Panc1 (cell line): Measurements from ENCODE around the gene SMIM13. TPM values are rescaled to one million over a fixed set of nuclear protein-coding genes. Genes with fewer than 3 reads are reported as not detected.

Source experiments
- ATAC-seq: fragments of 200-7000 bp; cut with Tn5 transposase; 2 replicates; pipeline ENCODE4 v1.9.1; 2020; ENCODE audit warnings: mild to moderate bottlenecking, moderate library complexity
- BruUV-seq: library from RNA; stranded (reverse); fragments of 400-500 nt; replicated peaks from 2 replicates; lab custom pipeline; 2021; lab: Mats Ljungman, UMichigan
- CTCF ChIA-PET: fragments of 300-600 bp; sonication (Branson Sonifier 250); formaldehyde crosslinking; loops from one replicate; lab custom pipeline; 2022; ENCODE audit warnings: antibody characterized with exemption; lab: Charles Lee
- POLR2A ChIA-PET: fragments of 300-600 bp; sonication (Branson Sonifier 250); formaldehyde crosslinking; loops from one replicate; lab custom pipeline; 2022; ENCODE audit warnings: antibody characterized with exemption; lab: Charles Lee
- DNase-seq: peaks from one replicate; pipeline ENCODE4 v3.0.0-alpha.2; 2010; ENCODE audit warnings: low read depth, low spot score
- H3K27ac ChIP-seq: 2 replicates; pipeline ENCODE4 v1.5.1; 2011; ENCODE audit warnings: mild to moderate bottlenecking, low read length, inconsistent platforms
- H3K27me3 ChIP-seq: fragments of 200-500 bp; sonication (Bioruptor generic); 2 replicates; pipeline ENCODE4 v1.6.0; 2014; ENCODE audit warnings: low read length, inconsistent platforms; ENCODE audit not compliant: control insufficient read depth, insufficient read depth
- H3K36me3 ChIP-seq: fragments of 200-500 bp; sonication (Bioruptor generic); 2 replicates; pipeline ENCODE4 v1.5.1; 2014; ENCODE audit warnings: inconsistent platforms, mild to moderate bottlenecking, low read length, moderate library complexity; ENCODE audit not compliant: control insufficient read depth, insufficient read depth
- H3K4me1 ChIP-seq: 2 replicates; pipeline ENCODE4 v1.5.1; 2011; ENCODE audit warnings: inconsistent platforms, mild to moderate bottlenecking, low read length, moderate library complexity; ENCODE audit not compliant: control insufficient read depth, insufficient read depth
- H3K4me3 ChIP-seq, 2 experiments: 2 replicates each; pipeline ENCODE4 v1.5.1; 2011 to 2012; ENCODE audit warnings: low read depth in 2 of 2, low read length in 2 of 2, mild to moderate bottlenecking in 2 of 2, inconsistent platforms in 1 of 2, moderate library complexity in 1 of 2
- H3K9me3 ChIP-seq: fragments of 200-500 bp; sonication (Bioruptor generic); 2 replicates; pipeline ENCODE4 v1.5.1; 2014; ENCODE audit warnings: low read depth, mild to moderate bottlenecking, inconsistent platforms, low read length, moderate library complexity; ENCODE audit not compliant: control insufficient read depth, insufficient read depth
- POLR2AphosphoS5 ChIP-seq: IDR thresholded peaks from 2 replicates; pipeline ENCODE4 v1.6.1; 2012; ENCODE audit warnings: mild to moderate bottlenecking, low read depth, low read length, moderate library complexity
- SIN3A ChIP-seq: IDR thresholded peaks from 2 replicates; pipeline ENCODE4 v1.6.1; 2012; ENCODE audit warnings: low read depth, mild to moderate bottlenecking, low read length, moderate library complexity, borderline replicate concordance; ENCODE audit not compliant: insufficient read depth
- TCF7L2 ChIP-seq: IDR thresholded peaks from 2 replicates; pipeline ENCODE4 v1.6.1; 2011; ENCODE audit warnings: mild to moderate bottlenecking, low read depth, low read length, inconsistent platforms
- in situ Hi-C: cut with HindIII; loops from 2 replicates; pipeline ENCODE4 v1.10.0; 2016; ENCODE audit warnings: low sequenced_read_pairs, low pct_unique_long_range_greater_than_20kb
- intact Hi-C: fragments of 100-400 bp; cut with micrococcal nuclease; formaldehyde crosslinking; loops from one replicate; pipeline ENCODE4 v1.10.0; 2022; ENCODE audit not compliant: unreplicated experiment
- total RNA-seq: library from RNA; stranded (reverse); gene quantifications from one replicate; pipeline ENCODE4 v1.2.1, GENCODE V29; 2021; ENCODE audit not compliant: unreplicated experiment
- TF ChIP-seq, protein P1 (sequence below): fragments of 450-650 bp; IDR thresholded peaks from 2 replicates; pipeline ENCODE4 v1.5.1; 2017; ENCODE audit warnings: mild to moderate bottlenecking
- TF ChIP-seq, protein P2 (sequence below), 2 experiments: IDR thresholded peaks; 2 replicates each; pipeline ENCODE4 v1.6.1; 2011 to 2012; ENCODE audit warnings: low read depth in 2 of 2, control low read depth in 1 of 2, low read length in 1 of 2, mild to moderate bottlenecking in 1 of 2, moderate library complexity in 1 of 2; ENCODE audit not compliant: insufficient read depth in 1 of 2

The SMIM13 gene
- total RNA-seq, 1 experiment from 2014 or later, result 17.6 TPM

DNA sequence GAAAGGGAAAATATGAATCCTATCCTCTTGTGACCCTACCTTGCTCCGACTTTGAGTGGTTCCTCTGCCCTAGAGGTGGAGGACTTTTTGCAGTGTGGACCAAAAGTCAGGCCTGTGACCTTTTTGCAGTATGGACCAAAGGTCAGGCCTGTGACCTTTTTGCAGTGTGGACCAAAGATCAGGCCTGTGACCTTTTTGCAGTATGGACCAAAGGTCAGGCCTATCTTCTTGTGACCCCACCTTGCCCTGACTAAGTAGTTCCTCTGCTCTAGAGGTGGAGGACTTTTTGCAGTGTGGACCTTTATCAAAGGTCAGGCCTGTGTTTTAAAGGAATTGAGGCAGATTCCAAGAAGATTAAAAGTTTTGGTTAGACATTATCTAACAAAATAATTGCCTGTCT lies 28.7 kb downstream of the SMIM13 start:
- ATAC-seq, result no peak
- POLR2A ChIA-PET, result no interaction called here
- BruUV-seq, result no TSS peak
- intact Hi-C loops, result no loop called here
- no peaks in the 10 kb centered on the region for H3K36me3 ChIP-seq
- in situ Hi-C loops, result no loop called here
- H3K9me3 ChIP-seq, result no peaks in the 10 kb centered on the region
- no peak overlapping the region for H3K27ac ChIP-seq
- no peak overlapping the region for H3K4me3 ChIP-seq
- DNase-seq, result no peak
- TF ChIP-seq, protein P1, sequence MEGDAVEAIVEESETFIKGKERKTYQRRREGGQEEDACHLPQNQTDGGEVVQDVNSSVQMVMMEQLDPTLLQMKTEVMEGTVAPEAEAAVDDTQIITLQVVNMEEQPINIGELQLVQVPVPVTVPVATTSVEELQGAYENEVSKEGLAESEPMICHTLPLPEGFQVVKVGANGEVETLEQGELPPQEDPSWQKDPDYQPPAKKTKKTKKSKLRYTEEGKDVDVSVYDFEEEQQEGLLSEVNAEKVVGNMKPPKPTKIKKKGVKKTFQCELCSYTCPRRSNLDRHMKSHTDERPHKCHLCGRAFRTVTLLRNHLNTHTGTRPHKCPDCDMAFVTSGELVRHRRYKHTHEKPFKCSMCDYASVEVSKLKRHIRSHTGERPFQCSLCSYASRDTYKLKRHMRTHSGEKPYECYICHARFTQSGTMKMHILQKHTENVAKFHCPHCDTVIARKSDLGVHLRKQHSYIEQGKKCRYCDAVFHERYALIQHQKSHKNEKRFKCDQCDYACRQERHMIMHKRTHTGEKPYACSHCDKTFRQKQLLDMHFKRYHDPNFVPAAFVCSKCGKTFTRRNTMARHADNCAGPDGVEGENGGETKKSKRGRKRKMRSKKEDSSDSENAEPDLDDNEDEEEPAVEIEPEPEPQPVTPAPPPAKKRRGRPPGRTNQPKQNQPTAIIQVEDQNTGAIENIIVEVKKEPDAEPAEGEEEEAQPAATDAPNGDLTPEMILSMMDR, result no peak
- TF ChIP-seq POLR2AphosphoS5 (no peak), SIN3A (no peak), TCF7L2 (no peak)
- TF ChIP-seq, protein P2, sequence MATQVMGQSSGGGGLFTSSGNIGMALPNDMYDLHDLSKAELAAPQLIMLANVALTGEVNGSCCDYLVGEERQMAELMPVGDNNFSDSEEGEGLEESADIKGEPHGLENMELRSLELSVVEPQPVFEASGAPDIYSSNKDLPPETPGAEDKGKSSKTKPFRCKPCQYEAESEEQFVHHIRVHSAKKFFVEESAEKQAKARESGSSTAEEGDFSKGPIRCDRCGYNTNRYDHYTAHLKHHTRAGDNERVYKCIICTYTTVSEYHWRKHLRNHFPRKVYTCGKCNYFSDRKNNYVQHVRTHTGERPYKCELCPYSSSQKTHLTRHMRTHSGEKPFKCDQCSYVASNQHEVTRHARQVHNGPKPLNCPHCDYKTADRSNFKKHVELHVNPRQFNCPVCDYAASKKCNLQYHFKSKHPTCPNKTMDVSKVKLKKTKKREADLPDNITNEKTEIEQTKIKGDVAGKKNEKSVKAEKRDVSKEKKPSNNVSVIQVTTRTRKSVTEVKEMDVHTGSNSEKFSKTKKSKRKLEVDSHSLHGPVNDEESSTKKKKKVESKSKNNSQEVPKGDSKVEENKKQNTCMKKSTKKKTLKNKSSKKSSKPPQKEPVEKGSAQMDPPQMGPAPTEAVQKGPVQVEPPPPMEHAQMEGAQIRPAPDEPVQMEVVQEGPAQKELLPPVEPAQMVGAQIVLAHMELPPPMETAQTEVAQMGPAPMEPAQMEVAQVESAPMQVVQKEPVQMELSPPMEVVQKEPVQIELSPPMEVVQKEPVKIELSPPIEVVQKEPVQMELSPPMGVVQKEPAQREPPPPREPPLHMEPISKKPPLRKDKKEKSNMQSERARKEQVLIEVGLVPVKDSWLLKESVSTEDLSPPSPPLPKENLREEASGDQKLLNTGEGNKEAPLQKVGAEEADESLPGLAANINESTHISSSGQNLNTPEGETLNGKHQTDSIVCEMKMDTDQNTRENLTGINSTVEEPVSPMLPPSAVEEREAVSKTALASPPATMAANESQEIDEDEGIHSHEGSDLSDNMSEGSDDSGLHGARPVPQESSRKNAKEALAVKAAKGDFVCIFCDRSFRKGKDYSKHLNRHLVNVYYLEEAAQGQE (IDR thresholded peaks at IDR 0.05; ENCODE audit: insufficient read depth in 1 of 2, low read depth in 2 of 2, low read length in 1 of 2), result no peak
- H3K4me1 ChIP-seq, result peaks cover 10% of the 10 kb centered on the region
- CTCF ChIA-PET, result no interaction called here
- H3K27me3 ChIP-seq, result no peaks in the 10 kb centered on the region

DNA sequence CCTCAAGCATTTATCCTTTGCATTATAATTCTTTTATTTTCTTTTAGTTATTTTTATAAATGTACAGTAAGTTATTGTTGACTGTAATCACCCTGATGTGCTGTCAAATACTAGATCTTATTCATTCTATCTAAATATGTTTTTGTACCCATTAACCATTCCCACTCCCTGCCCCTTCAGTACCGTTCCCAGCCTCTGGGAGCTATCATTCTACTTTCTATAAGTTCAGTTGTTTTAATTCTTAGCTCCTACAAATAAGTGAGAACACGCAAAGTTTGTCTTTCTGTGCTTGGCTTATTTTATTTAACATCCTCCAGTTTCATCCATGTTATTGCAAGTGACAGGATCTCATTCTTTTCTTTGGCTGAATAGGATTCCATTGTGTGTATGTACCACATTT lies 30.3 kb downstream of the SMIM13 start:
- Histone ChIP-seq H3K27ac (no peak overlapping the region), H3K27me3 (no peaks in the 10 kb centered on the region), H3K36me3 (no peaks in the 10 kb centered on the region), H3K4me3 (no peak overlapping the region), H3K4me1 (peaks cover 10% of the 10 kb centered on the region), H3K9me3 (no peaks in the 10 kb centered on the region)
- no peak for TF ChIP-seq TCF7L2
- no peak for TF ChIP-seq SIN3A
- TF ChIP-seq, protein P1, result no peak
- TF ChIP-seq, protein P2 (IDR thresholded peaks at IDR 0.05; ENCODE audit: insufficient read depth in 1 of 2, low read depth in 2 of 2, low read length in 1 of 2), result no peak
- TF ChIP-seq POLR2AphosphoS5, result no peak
- CTCF ChIA-PET, result no interaction called here
- POLR2A ChIA-PET, result no interaction called here
- BruUV-seq, result no TSS peak
- ATAC-seq, result no peak
- intact Hi-C loops (no loop called here), in situ Hi-C loops (no loop called here)
- no peak for DNase-seq
